Thyroid gland (tissue), 4 donors: Measurements from ENCODE around the gene CCDC88C.

Source experiments
- POLR2A ChIP-seq, 2 donors: fragments of 450-650 bp; IDR thresholded peaks; one replicate each; pipeline ENCODE4 v1.6.1; 2017; ENCODE audit warnings: antibody characterized with exemption in 2 of 2, mild to moderate bottlenecking in 2 of 2, moderate library complexity in 1 of 2
- TF ChIP-seq, protein P1 (sequence below), 6 experiments: fragments of 200-600 bp in 3 of 6; fragments of 450-650 bp in 3 of 6; sonication (generic) in 3 of 6; IDR thresholded peaks; one replicate each; pipeline ENCODE4 v1.5.1; 2016 to 2019; ENCODE audit warnings: antibody characterized with exemption in 6 of 6, mild to moderate bottlenecking in 2 of 6, inconsistent platforms in 1 of 6, moderate library complexity in 1 of 6

DNA sequence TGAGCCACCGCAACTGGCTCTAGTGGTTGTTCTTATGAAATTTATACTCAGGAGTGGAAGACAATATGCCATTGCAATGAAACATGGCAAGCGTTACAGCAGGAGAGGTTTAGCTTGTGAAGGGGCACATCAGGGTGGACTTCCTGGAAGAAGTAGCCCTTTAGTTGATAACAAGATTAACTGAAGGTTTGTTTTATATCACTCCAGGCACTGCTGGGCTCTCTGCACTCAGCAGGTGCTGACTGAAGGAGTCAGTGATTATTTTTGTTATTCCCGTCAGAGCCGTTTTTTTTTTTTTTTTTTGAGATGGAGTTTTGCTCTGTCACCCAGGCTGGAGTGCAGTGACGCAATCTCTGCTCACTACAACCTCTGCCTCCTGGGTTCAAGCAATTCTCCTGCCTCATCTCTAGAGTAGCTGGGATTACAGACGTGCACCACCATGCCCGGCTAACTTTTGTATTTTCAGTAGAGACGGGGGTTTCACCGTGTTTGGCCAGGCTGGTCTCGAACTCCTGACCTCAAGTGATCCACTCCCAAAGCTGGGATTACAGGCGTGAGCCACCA, 155.6 kb downstream of the CCDC88C start:
- TF ChIP-seq, protein P1, sequence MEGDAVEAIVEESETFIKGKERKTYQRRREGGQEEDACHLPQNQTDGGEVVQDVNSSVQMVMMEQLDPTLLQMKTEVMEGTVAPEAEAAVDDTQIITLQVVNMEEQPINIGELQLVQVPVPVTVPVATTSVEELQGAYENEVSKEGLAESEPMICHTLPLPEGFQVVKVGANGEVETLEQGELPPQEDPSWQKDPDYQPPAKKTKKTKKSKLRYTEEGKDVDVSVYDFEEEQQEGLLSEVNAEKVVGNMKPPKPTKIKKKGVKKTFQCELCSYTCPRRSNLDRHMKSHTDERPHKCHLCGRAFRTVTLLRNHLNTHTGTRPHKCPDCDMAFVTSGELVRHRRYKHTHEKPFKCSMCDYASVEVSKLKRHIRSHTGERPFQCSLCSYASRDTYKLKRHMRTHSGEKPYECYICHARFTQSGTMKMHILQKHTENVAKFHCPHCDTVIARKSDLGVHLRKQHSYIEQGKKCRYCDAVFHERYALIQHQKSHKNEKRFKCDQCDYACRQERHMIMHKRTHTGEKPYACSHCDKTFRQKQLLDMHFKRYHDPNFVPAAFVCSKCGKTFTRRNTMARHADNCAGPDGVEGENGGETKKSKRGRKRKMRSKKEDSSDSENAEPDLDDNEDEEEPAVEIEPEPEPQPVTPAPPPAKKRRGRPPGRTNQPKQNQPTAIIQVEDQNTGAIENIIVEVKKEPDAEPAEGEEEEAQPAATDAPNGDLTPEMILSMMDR (IDR thresholded peaks at IDR 0.05) = no peak
- no peak for TF ChIP-seq POLR2A (IDR thresholded peaks at IDR 0.05)
